H1 (cell line): ENCODE data around the gene CGNL1. TPM values are rescaled to one million over a fixed set of nuclear protein-coding genes. Genes with fewer than 3 reads are reported as not detected.
A peak's percentile ranks its signal among the peaks of the same experiment; 100 is the strongest.

Source experiments
- CTCF ChIA-PET: fragments of 300-600 bp; sonication (Branson Sonifier 250); formaldehyde crosslinking; loops from one replicate; lab custom pipeline; 2021; ENCODE audit not compliant: partially characterized antibody; lab: Charles Lee
- POLR2A ChIA-PET: fragments of 300-600 bp; sonication (Branson Sonifier 250); formaldehyde crosslinking; loops from one replicate; lab custom pipeline; 2021; ENCODE audit warnings: inconsistent platforms; ENCODE audit not compliant: partially characterized antibody; lab: Charles Lee
- DNase-seq, 2 experiments: peaks; one replicate each; pipeline versions ENCODE4 v3.0.0 to v3.0.0-alpha.2; 2010 to 2022; ENCODE audit warnings: low spot score in 2 of 2, low read depth in 1 of 2, mixed read lengths in 1 of 2
- FAIRE-seq: peaks from 2 replicates; lab custom pipeline; 2011; peaks lifted over from hg19 to GRCh38; lab: Jason Lieb, UNC
- H2AFZ ChIP-seq: 2 replicates; pipeline ENCODE4 v1.8.1; 2012; ENCODE audit warnings: low read length, inconsistent platforms
- H2AK5ac ChIP-seq: 2 replicates; pipeline ENCODE4 v1.6.1; 2013; ENCODE audit warnings: low read depth, low read length
- H2BK120ac ChIP-seq: replicated peaks from 2 replicates; pipeline ENCODE3; 2013; ENCODE audit warnings: low read depth, low read length, inconsistent platforms
- H2BK12ac ChIP-seq: 2 replicates; pipeline ENCODE4 v1.6.1; 2013; ENCODE audit warnings: low read depth, low read length
- H2BK15ac ChIP-seq: 2 replicates; pipeline ENCODE4 v1.6.1; 2013; ENCODE audit warnings: low read length
- H2BK20ac ChIP-seq: 2 replicates; pipeline ENCODE4 v1.6.1; 2013; ENCODE audit warnings: low read length
- H2BK5ac ChIP-seq: 2 replicates; pipeline ENCODE4 v1.6.1; 2013; ENCODE audit warnings: low read depth, low read length
- H3K14ac ChIP-seq: 2 replicates; pipeline ENCODE4 v1.6.1; 2013; ENCODE audit warnings: inconsistent platforms; ENCODE audit not compliant: insufficient read length
- H3K18ac ChIP-seq: 2 replicates; pipeline ENCODE4 v1.6.1; 2013; ENCODE audit warnings: low read length; ENCODE audit errors: extremely low read depth
- H3K23ac ChIP-seq: 2 replicates; pipeline ENCODE4 v1.6.1; 2013; ENCODE audit warnings: inconsistent platforms; ENCODE audit not compliant: insufficient read length
- H3K23me2 ChIP-seq: 2 replicates; pipeline ENCODE4 v1.6.1; 2013; ENCODE audit warnings: low read depth, low read length
- H3K27ac ChIP-seq: 2 replicates; pipeline ENCODE4 v1.6.1; 2011; ENCODE audit warnings: low read depth, low read length, inconsistent platforms
- H3K27me3 ChIP-seq, 4 experiments: replicated peaks in 1 of 4; 1 replicate in 1 of 4; 2 replicates in 3 of 4; pipeline versions ENCODE4 v1.6.1 to v1.8.1; 2011 to 2013; ENCODE audit warnings: low read length in 3 of 4, mild to moderate bottlenecking in 3 of 4, inconsistent platforms in 2 of 4, mixed read lengths in 2 of 4, moderate library complexity in 1 of 4; ENCODE audit not compliant: control insufficient read depth in 3 of 4, insufficient read depth in 3 of 4; ENCODE audit errors: extremely low read depth in 1 of 4
- H3K36me3 ChIP-seq, 4 experiments: 2 replicates each; pipeline versions ENCODE4 v1.6.1 to v1.8.1; 2011 to 2013; ENCODE audit warnings: mild to moderate bottlenecking in 4 of 4, low read length in 3 of 4, moderate library complexity in 2 of 4, control low read depth in 1 of 4, inconsistent platforms in 1 of 4; ENCODE audit not compliant: insufficient read depth in 4 of 4, control insufficient read depth in 2 of 4
- H3K4ac ChIP-seq: replicated peaks from 2 replicates; pipeline ENCODE3; 2013; ENCODE audit warnings: low read length, low read depth, mixed read lengths, inconsistent platforms; ENCODE audit not compliant: insufficient read length
- H3K4me1 ChIP-seq, 4 experiments: replicated peaks in 1 of 4; 1 replicate in 1 of 4; 2 replicates in 3 of 4; pipeline versions ENCODE4 v1.6.1 to v1.8.1; 2011 to 2013; ENCODE audit warnings: low read length in 3 of 4, inconsistent platforms in 2 of 4, mixed read lengths in 1 of 4; ENCODE audit not compliant: insufficient read depth in 4 of 4, control insufficient read depth in 3 of 4
- H3K4me2 ChIP-seq, 2 experiments: 2 replicates each; pipeline versions ENCODE4 v1.6.1 to v1.8.1; 2011 to 2013; ENCODE audit warnings: low read depth in 2 of 2, low read length in 2 of 2, control low read depth in 1 of 2, inconsistent platforms in 1 of 2, mild to moderate bottlenecking in 1 of 2; ENCODE audit not compliant: insufficient read depth in 1 of 2
- H3K4me3 ChIP-seq, 4 experiments: fragments of 200-600, 300-600 bp in 1 of 4; sonication (generic), shearing (Covaris generic), sonication (Bioruptor Twin) in 1 of 4; 2 replicates each; pipeline versions ENCODE4 v1.5.1 to v1.8.1; 2011 to 2016; ENCODE audit warnings: low read length in 4 of 4, low read depth in 3 of 4, control low read depth in 2 of 4, inconsistent platforms in 2 of 4, mild to moderate bottlenecking in 2 of 4, mixed read lengths in 1 of 4, moderate library complexity in 1 of 4; ENCODE audit not compliant: insufficient read depth in 2 of 4; ENCODE audit errors: extremely low read depth in 1 of 4
- H3K56ac ChIP-seq: replicated peaks from 2 replicates; pipeline ENCODE3; 2013; ENCODE audit warnings: low read depth, mild to moderate bottlenecking, mixed read lengths, low read length, inconsistent platforms; ENCODE audit not compliant: insufficient read length
- H3K79me1 ChIP-seq: 2 replicates; pipeline ENCODE4 v1.6.1; 2013; ENCODE audit warnings: low read depth, low read length, control low read depth
- H3K79me2 ChIP-seq, 2 experiments: 2 replicates each; pipeline versions ENCODE4 v1.6.1 to v1.8.1; 2012 to 2013; ENCODE audit warnings: low read length in 2 of 2, mild to moderate bottlenecking in 2 of 2, inconsistent platforms in 1 of 2; ENCODE audit not compliant: insufficient read depth in 2 of 2, control insufficient read depth in 1 of 2
- H3K9ac ChIP-seq, 4 experiments: replicated peaks in 1 of 4; 1 replicate in 1 of 4; 2 replicates in 3 of 4; pipeline versions ENCODE4 v1.6.1 to v1.8.1; 2011 to 2013; ENCODE audit warnings: low read depth in 3 of 4, low read length in 3 of 4, control low read depth in 2 of 4, mild to moderate bottlenecking in 2 of 4, moderate library complexity in 2 of 4, inconsistent platforms in 1 of 4; ENCODE audit errors: extremely low read depth in 1 of 4
- H3K9me3 ChIP-seq, 2 experiments: 2 replicates each; pipeline versions ENCODE4 v1.6.1 to v1.8.1; 2012 to 2013; ENCODE audit warnings: mild to moderate bottlenecking in 2 of 2, moderate library complexity in 2 of 2, control low read depth in 1 of 2, inconsistent platforms in 1 of 2, low read depth in 1 of 2, low read length in 1 of 2, mixed read lengths in 1 of 2; ENCODE audit not compliant: insufficient read depth in 2 of 2
- H4K20me1 ChIP-seq, 2 experiments: replicated peaks in 1 of 2; 2 replicates each; pipeline versions ENCODE3 to v1.8.1; 2011 to 2013; ENCODE audit warnings: inconsistent platforms in 2 of 2, low read length in 2 of 2, mild to moderate bottlenecking in 1 of 2; ENCODE audit not compliant: insufficient read depth in 2 of 2, control insufficient read depth in 1 of 2
- H4K5ac ChIP-seq: 2 replicates; pipeline ENCODE4 v1.6.1; 2013; ENCODE audit warnings: low read length, low read depth, mixed read lengths, inconsistent platforms; ENCODE audit not compliant: insufficient read length
- H4K8ac ChIP-seq: 2 replicates; pipeline ENCODE4 v1.8.0; 2013; ENCODE audit warnings: mild to moderate bottlenecking, moderate library complexity, low read length, inconsistent platforms; ENCODE audit not compliant: insufficient read depth; ENCODE audit errors: extremely low read depth
- H4K91ac ChIP-seq: replicated peaks from 2 replicates; pipeline ENCODE3; 2013; ENCODE audit warnings: low read length, mixed read lengths, inconsistent platforms; ENCODE audit not compliant: insufficient read length
- CBX8 ChIP-seq: fragments of 300-800, 300-1000 bp; sonication (generic); IDR thresholded peaks from 2 replicates; pipeline ENCODE4 v1.7.1; 2016; ENCODE audit warnings: low read depth, low read length, borderline replicate concordance
- RAD21 ChIP-seq, 2 experiments: IDR thresholded peaks in 1 of 2; conservative IDR thresholded peaks in 1 of 2; 2 replicates each; pipeline ENCODE4 v1.6.1; 2011; ENCODE audit warnings: low read depth in 2 of 2, low read length in 2 of 2, improper control_type of control experiment in 1 of 2, inconsistent platforms in 1 of 2, mild to moderate bottlenecking in 1 of 2, moderate library complexity in 1 of 2
- WGBS, 2 experiments: shearing (Covaris generic) in 1 of 2; methylation state at CpG; one replicate each; pipeline versions ENCODE4 v1.1.6 to v1.1.7; 2013 to 2015; ENCODE audit warnings: low lambda C conversion rate in 2 of 2, mixed read lengths in 2 of 2, inconsistent platforms in 1 of 2, low coverage in 1 of 2, missing lambda C conversion rate in 1 of 2; ENCODE audit not compliant: insufficient replicate concordance in 2 of 2, insufficient coverage in 1 of 2, insufficient read length in 1 of 2; ENCODE audit errors: extremely low coverage in 1 of 2, missing lambda C conversion rate in 1 of 2; 5-methylcytosine and 5-hydroxymethylcytosine counted together
- polyA plus RNA-seq, 7 experiments: library from polyadenylated mRNA; depleted of rRNA in 3 of 7; stranded (reverse) in 5 of 7; unstranded in 2 of 7; fragments of >200 nt in 5 of 7; fragments of 200-250 nt in 2 of 7; gene quantifications; 1 replicate in 5 of 7; 2 replicates in 1 of 7; 4 replicates in 1 of 7; pipeline versions ENCODE4 v1.2.1 to v1.2.3, GENCODE V29; 2011 to 2013; ENCODE audit warnings: missing spikeins in 2 of 7, mixed read lengths in 2 of 7
- total RNA-seq: library from RNA; stranded (reverse); fragmentation: NEBNext Ultra II Directional; extraction: Animal tissue kit (Norgen Biotek cat#: 25700); gene quantifications from 2 replicates; pipeline ENCODE4 v1.2.1, GENCODE V29; 2021
- TF ChIP-seq, protein P1 (sequence below), 3 experiments: IDR thresholded peaks; 1 replicate in 2 of 3; 2 replicates in 1 of 3; pipeline versions ENCODE4 v1.5.1 to v1.6.1; 2011; ENCODE audit warnings: low read length in 3 of 3, mild to moderate bottlenecking in 3 of 3, inconsistent platforms in 2 of 3, low read depth in 1 of 3, moderate library complexity in 1 of 3; ENCODE audit not compliant: insufficient read depth in 1 of 3; ENCODE audit errors: control extremely low read depth in 1 of 3

The CGNL1 gene
- total and polyA plus RNA-seq, 2 of the 8 experiments (the other 6 are each of a cell fraction or from before 2014, with no cell fraction given), result 21.8 to 75.6 TPM

DNA sequence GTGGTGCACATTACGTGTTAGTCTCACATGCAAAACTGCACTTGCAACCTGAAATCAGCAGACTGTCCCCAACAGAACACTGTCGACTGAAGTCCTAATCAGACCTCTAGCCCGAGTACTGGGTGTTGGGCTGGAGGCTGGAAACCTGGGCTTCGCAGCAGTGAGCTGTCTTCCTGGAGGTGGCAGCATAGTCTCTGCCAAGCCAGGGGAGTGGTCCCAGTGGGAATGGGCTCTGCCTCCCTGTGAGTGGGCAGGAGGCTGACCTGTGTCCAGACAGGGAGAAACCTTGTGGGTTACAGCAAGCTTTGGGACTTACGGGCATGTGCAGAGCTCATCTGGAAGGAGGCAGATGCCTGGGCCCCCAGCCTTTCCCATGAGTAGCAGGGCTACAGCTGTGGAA is 177.2 kb downstream of the CGNL1 start:
- Histone ChIP-seq H3K56ac (no peak overlapping the region), H2BK12ac (peak overlapping the region; percentile 39; the same call in 1 of the 2 replicates), H3K23me2 (no peaks in the 10 kb centered on the region), H4K8ac (peak overlapping the region; percentile 28; the same call in 1 of the 2 replicates), H3K18ac (no peak overlapping the region; the same call in 1 of the 2 replicates), H2AK5ac (0 out of 2 replicates have a peak overlapping the region, but pooled peaks have one; percentile 20), H3K27me3 (no peaks in the 10 kb centered on the region), H3K9me3 (no peaks in the 10 kb centered on the region), H3K4me2 (no peak overlapping the region), H4K5ac (no peak overlapping the region), H3K14ac (no peak overlapping the region), H3K36me3 (peaks cover 5 to 24% (median 17%) of the 10 kb centered on the region in 4 experiments; a peak in 6 of 8 replicates), H3K79me1 (no peaks in the 10 kb centered on the region), H3K27ac (no peak overlapping the region), H2AFZ (no peak overlapping the region), H3K79me2 (no peaks in the 10 kb centered on the region), H2BK5ac (peak overlapping the region; percentile 47; the same call in 1 of the 2 replicates), H3K4me3 (no peak overlapping the region), H2BK120ac (no peak overlapping the region), H4K91ac (peak overlapping the region; percentile 8), H4K20me1 (no peaks in the 10 kb centered on the region), H3K9ac (no peak overlapping the region; a peak in 1 of 7 replicates), H2BK20ac (no peak overlapping the region), H3K4ac (no peak overlapping the region), H3K4me1 (peaks cover 0 to 13% (median 5%) of the 10 kb centered on the region in 4 experiments; a peak in 6 of 7 replicates), H2BK15ac (no peak overlapping the region), H3K23ac (no peak overlapping the region)
- WGBS, 2 experiments, result 96% methylated on average over 5 of the region's 5 CpGs; no CpG with 5 or more reads in 1 of the 2 experiments
- ChIA-PET CTCF (interaction anchor here (0.7 to 4.0 kb wide), 18 partner anchors 8 to 418 kb away, joined by 3 to 18 read pairs (median 4); no protein-coding TSS in a partner anchor), POLR2A (interaction anchor here (1.0 kb wide), 2 partner anchors 39 to 82 kb away, joined by 3 read pairs; no protein-coding TSS in a partner anchor)
- TF ChIP-seq CBX8 (no peak), RAD21 (IDR thresholded peaks at IDR 0.05 in 1 of 2, conservative IDR thresholded peaks at IDR 0.05 in 1 of 2; ENCODE audit: low read depth in 2 of 2, low read length in 2 of 2) (peak; percentile 25 to 43; a peak in 3 of 4 replicates)
- TF ChIP-seq, protein P1, sequence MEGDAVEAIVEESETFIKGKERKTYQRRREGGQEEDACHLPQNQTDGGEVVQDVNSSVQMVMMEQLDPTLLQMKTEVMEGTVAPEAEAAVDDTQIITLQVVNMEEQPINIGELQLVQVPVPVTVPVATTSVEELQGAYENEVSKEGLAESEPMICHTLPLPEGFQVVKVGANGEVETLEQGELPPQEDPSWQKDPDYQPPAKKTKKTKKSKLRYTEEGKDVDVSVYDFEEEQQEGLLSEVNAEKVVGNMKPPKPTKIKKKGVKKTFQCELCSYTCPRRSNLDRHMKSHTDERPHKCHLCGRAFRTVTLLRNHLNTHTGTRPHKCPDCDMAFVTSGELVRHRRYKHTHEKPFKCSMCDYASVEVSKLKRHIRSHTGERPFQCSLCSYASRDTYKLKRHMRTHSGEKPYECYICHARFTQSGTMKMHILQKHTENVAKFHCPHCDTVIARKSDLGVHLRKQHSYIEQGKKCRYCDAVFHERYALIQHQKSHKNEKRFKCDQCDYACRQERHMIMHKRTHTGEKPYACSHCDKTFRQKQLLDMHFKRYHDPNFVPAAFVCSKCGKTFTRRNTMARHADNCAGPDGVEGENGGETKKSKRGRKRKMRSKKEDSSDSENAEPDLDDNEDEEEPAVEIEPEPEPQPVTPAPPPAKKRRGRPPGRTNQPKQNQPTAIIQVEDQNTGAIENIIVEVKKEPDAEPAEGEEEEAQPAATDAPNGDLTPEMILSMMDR (IDR thresholded peaks at IDR 0.05; ENCODE audit: control extremely low read depth in 1 of 3, insufficient read depth in 1 of 3, low read depth in 1 of 3, low read length in 3 of 3), result peak; percentile 28 to 54 (median 47); a peak in 3 of 4 replicates
- no peak for FAIRE-seq
- peak in 1 of 2 experiments; percentile 56 for DNase-seq
